Parathyroid adenoma (tissue), 2 donors: ENCODE measurements around the gene PACS1.

ENCODE experiments used
- H2AFZ ChIP-seq: fragments of 300-600 bp; sonication (generic); one replicate; pipeline ENCODE4 v1.7.0; 2017; ENCODE audit warnings: antibody characterized with exemption, mild to moderate bottlenecking
- H3K27ac ChIP-seq: fragments of 300-600 bp; sonication (generic); one replicate; pipeline ENCODE4 v1.7.0; 2017
- H3K27me3 ChIP-seq: fragments of 300-600 bp; sonication (generic); one replicate; pipeline ENCODE4 v1.7.0; 2017; ENCODE audit warnings: low read length; ENCODE audit not compliant: control insufficient read depth, insufficient read depth
- H3K36me3 ChIP-seq: fragments of 300-600 bp; sonication (generic); one replicate; pipeline ENCODE4 v1.7.0; 2017; ENCODE audit warnings: low read length; ENCODE audit not compliant: control insufficient read depth, insufficient read depth
- H3K4me1 ChIP-seq: fragments of 300-600 bp; sonication (generic); one replicate; pipeline ENCODE4 v1.7.0; 2017; ENCODE audit warnings: control low read depth
- H3K4me2 ChIP-seq: fragments of 300-600 bp; sonication (generic); one replicate; pipeline ENCODE4 v1.7.0; 2017; ENCODE audit warnings: low read length
- H3K4me3 ChIP-seq: fragments of 300-600 bp; sonication (generic); one replicate; pipeline ENCODE4 v1.7.0; 2017; ENCODE audit warnings: low read depth, low read length
- H3K79me2 ChIP-seq: fragments of 300-600 bp; sonication (generic); one replicate; pipeline ENCODE4 v1.7.0; 2017; ENCODE audit warnings: control low read depth
- H3K9ac ChIP-seq: fragments of 300-600 bp; sonication (generic); one replicate; pipeline ENCODE4 v1.7.0; 2017; ENCODE audit warnings: mild to moderate bottlenecking
- H3K9me3 ChIP-seq: fragments of 300-600 bp; sonication (generic); one replicate; pipeline ENCODE4 v1.7.0; 2017; ENCODE audit warnings: low read length; ENCODE audit not compliant: control insufficient read depth
- TF ChIP-seq, protein P1 (sequence below): fragments of 300-600 bp; sonication (generic); IDR thresholded peaks from one replicate; pipeline ENCODE4 v1.7.0; 2017; ENCODE audit warnings: antibody characterized with exemption, mild to moderate bottlenecking
- donor health status: primary hyperparathyroidism.

The PACS1 gene

DNA sequence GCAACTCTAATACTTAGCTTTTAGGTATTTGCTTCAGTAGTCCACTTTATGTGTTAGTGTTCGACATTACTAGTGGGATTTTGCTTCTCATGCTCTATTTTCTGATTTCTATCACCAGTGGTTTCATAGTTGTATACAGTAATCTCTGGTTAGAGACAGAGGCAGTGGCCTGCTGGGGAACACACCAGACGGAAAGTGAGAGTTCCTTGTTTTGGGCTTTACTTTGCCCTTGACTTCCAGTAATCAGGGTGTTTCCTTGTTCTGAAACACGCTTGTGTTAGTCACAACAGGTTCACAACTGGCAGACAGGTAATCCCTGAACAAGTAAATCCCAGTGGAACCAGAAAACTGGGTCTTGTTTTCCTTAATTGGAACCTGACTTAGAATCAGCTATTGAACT lies 56.0 kb downstream of the PACS1 start:
- Histone ChIP-seq H3K27ac (peak overlapping the region; percentile 57), H3K9ac (no peak overlapping the region), H3K9me3 (no peaks in the 10 kb centered on the region), H3K4me2 (no peak overlapping the region), H3K36me3 (no peaks in the 10 kb centered on the region), H3K4me3 (no peak overlapping the region), H3K79me2 (no peaks in the 10 kb centered on the region), H2AFZ (peak overlapping the region; percentile 65), H3K4me1 (peaks cover 20% of the 10 kb centered on the region), H3K27me3 (no peaks in the 10 kb centered on the region)
- TF ChIP-seq, protein P1, sequence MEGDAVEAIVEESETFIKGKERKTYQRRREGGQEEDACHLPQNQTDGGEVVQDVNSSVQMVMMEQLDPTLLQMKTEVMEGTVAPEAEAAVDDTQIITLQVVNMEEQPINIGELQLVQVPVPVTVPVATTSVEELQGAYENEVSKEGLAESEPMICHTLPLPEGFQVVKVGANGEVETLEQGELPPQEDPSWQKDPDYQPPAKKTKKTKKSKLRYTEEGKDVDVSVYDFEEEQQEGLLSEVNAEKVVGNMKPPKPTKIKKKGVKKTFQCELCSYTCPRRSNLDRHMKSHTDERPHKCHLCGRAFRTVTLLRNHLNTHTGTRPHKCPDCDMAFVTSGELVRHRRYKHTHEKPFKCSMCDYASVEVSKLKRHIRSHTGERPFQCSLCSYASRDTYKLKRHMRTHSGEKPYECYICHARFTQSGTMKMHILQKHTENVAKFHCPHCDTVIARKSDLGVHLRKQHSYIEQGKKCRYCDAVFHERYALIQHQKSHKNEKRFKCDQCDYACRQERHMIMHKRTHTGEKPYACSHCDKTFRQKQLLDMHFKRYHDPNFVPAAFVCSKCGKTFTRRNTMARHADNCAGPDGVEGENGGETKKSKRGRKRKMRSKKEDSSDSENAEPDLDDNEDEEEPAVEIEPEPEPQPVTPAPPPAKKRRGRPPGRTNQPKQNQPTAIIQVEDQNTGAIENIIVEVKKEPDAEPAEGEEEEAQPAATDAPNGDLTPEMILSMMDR = no peak

DNA sequence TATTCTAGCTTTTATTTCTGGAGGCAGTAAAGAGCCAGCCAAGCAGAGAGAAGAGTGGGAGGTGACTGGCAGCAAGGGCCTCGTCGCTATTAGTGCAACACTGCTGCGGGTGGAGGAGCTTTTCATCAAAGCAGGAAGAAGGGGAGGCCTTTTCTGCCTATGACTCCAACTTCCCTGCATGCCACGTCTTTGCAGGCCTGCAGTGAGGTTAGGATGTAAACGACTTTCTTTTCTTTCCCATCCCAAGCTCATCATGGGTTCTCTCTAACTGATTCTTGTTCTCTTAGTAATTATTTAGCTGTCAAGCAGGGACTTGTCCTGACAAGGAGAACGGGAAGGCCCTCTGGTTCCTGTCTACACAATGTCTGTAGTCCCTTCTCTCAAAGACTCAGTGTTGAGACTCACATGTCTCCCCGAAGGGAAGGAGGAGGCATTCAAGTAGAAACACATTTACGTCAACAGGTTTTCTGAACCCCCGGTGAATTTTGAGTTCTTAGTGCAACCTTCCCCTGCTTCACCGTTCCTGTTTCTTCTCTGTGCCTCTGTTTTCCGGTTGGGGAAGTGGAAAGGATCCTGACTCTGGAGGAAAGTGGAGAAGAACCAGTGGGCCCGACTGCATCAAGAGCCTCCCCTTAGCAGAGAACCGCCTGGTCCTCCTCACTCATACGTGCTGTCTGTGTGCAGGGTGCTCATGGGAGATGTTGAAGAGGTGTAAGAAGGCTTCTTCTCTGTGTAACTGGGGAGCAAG lies 56.9 kb downstream of the PACS1 start:
- Histone ChIP-seq H2AFZ (peak overlapping the region; percentile 65), H3K27ac (peak overlapping the region; percentile 57), H3K4me3 (no peak overlapping the region), H3K4me2 (peak overlapping the region; percentile 43), H3K9ac (no peak overlapping the region), H3K79me2 (no peaks in the 10 kb centered on the region), H3K27me3 (no peaks in the 10 kb centered on the region), H3K9me3 (no peaks in the 10 kb centered on the region), H3K4me1 (peaks cover 20% of the 10 kb centered on the region), H3K36me3 (no peaks in the 10 kb centered on the region)
- TF ChIP-seq, protein P1 = no peak

DNA sequence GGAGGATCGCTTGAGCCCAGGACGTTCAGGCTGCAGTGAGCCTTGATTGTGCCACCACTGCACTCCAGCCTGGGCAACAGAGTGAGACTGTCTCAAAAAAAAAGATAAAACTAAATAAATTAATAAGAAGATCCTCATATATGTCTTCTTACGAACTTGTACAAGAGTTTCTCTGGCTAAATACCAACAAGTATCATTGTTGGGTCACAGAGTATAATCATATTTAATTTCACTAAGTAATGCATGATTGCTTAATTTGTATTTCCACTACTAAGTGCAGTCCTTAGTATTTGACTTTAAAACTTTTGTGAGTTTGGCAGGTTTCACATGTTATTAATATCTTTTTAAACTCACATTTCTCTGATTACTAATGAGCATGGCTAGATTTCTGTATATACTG lies 60.9 kb downstream of the PACS1 start:
- Histone ChIP-seq H3K27me3 (no peaks in the 10 kb centered on the region), H3K4me2 (no peak overlapping the region), H3K4me3 (no peak overlapping the region), H3K27ac (no peak overlapping the region), H3K36me3 (no peaks in the 10 kb centered on the region), H3K4me1 (peaks cover 9% of the 10 kb centered on the region), H3K79me2 (peaks cover 2% of the 10 kb centered on the region), H3K9me3 (no peaks in the 10 kb centered on the region), H3K9ac (no peak overlapping the region), H2AFZ (no peak overlapping the region)
- TF ChIP-seq, protein P1 = no peak

DNA sequence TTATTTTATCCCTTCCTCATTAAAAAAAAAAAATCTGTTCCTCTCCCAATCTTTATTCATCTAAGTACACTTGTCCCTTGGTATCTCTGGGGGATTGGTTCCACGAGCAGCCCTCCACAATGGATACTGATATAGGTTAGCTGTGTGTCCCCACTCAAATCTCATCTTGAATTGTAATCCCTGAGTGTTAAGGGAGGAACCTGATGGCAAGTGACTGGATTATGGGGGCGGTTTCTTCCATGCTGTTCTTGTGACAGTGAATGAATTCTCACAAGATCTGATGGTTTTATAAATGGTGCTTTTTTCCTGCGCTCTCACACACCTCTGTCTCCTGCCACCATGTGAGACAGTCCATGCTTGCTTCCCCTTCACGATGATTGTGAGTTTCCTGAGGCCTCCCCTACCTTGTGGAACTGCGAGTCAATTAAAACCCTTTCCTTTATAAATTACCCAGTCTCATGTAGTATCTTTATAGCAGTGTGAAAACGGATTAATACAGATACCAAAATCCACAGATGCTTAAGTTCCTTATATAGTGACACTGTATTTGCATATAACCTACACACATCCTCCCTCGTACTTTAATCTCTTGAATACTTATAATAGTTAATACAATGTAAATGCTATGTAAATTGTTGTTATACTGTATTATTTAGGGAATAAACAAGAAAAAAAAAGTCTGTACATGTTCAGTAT lies 62.0 kb downstream of the PACS1 start:
- H2AFZ ChIP-seq = no peak overlapping the region
- H3K9me3 ChIP-seq = no peaks in the 10 kb centered on the region
- no peaks in the 10 kb centered on the region for H3K27me3 ChIP-seq
- TF ChIP-seq, protein P1 = no peak
- peaks cover 4% of the 10 kb centered on the region for H3K4me1 ChIP-seq
- H3K36me3 ChIP-seq = no peaks in the 10 kb centered on the region
- H3K79me2 ChIP-seq = peaks cover 2% of the 10 kb centered on the region
- H3K4me2 ChIP-seq = no peak overlapping the region
- no peak overlapping the region for H3K27ac ChIP-seq
- H3K4me3 ChIP-seq = no peak overlapping the region
- H3K9ac ChIP-seq = no peak overlapping the region
